Renal pelvis (tissue), 4 donors: ENCODE data around the gene OTOG. TPM values are rescaled to one million over a fixed set of nuclear protein-coding genes. Genes with fewer than 3 reads are reported as not detected.

Experiments used
- DNase-seq: peaks from one replicate; pipeline ENCODE4 v3.0.0-alpha.2; 2013
- polyA plus RNA-seq, 3 donors: library from polyadenylated mRNA; unstranded; fragments of 120-200 nt; gene quantifications; one replicate each; pipeline ENCODE4 v1.2.1, GENCODE V29; 2013; ENCODE audit not compliant: insufficient read length in 3 of 3

OTOG gene
- polyA plus RNA-seq, 3 donors = 0.13 to 0.66 (median 0.59) TPM

- DNase-seq = no peak
Observed at GRCh38 chr11:17695454-17696441, 148.7 kb downstream of the OTOG start.

- no peak for DNase-seq
Observed at GRCh38 chr11:17696741-17697140, 149.7 kb downstream of the OTOG start.

Other genes starting within 250 kb of the OTOG start
- 1 to 10 TPM; 1.2 to 2.3 (median 2.3) TPM for gene NCR3LG1, start 195.5 kb upstream of the OTOG start, polyA plus RNA-seq
- gene KCNJ11, start 158.6 kb upstream of the OTOG start, polyA plus RNA-seq = 1 to 10 TPM; 2.6 to 3.2 (median 3.0) TPM
- 1 to 10 TPM; 1.1 to 2.5 (median 1.7) TPM for gene ABCC8, start 70.4 kb upstream of the OTOG start, polyA plus RNA-seq
- 100 to 1,000 TPM in 1 of 3 donors, 10 to 100 TPM in 2; 68.8 to 100 (median 90.2) TPM for gene USH1C, start 2.8 kb upstream of the OTOG start, polyA plus RNA-seq
- gene MYOD1, start 172.3 kb downstream of the OTOG start, polyA plus RNA-seq = under 1 TPM in 1 of 3 donors, not detected in 2; 0.04 TPM
- gene KCNC1, start 187.5 kb downstream of the OTOG start, polyA plus RNA-seq = 1 to 10 TPM; 1.1 to 1.8 (median 1.7) TPM